GM19372 (cell line): ENCODE results near the gene HMBS.
"Not testable (repeated sequence)": the region's sequence is repeated elsewhere in the genome, so short reads cannot be mapped to it uniquely, and the experiment has no call there.

Source experiments
- ATAC-seq: cut with Tn5 transposase; IDR thresholded peaks from one replicate; pipeline ENCODE4 v1.9.1; 2021; ENCODE audit warnings: mild to moderate bottlenecking, low read depth, moderate library complexity; ENCODE audit not compliant: unreplicated experiment

The HMBS gene

DNA sequence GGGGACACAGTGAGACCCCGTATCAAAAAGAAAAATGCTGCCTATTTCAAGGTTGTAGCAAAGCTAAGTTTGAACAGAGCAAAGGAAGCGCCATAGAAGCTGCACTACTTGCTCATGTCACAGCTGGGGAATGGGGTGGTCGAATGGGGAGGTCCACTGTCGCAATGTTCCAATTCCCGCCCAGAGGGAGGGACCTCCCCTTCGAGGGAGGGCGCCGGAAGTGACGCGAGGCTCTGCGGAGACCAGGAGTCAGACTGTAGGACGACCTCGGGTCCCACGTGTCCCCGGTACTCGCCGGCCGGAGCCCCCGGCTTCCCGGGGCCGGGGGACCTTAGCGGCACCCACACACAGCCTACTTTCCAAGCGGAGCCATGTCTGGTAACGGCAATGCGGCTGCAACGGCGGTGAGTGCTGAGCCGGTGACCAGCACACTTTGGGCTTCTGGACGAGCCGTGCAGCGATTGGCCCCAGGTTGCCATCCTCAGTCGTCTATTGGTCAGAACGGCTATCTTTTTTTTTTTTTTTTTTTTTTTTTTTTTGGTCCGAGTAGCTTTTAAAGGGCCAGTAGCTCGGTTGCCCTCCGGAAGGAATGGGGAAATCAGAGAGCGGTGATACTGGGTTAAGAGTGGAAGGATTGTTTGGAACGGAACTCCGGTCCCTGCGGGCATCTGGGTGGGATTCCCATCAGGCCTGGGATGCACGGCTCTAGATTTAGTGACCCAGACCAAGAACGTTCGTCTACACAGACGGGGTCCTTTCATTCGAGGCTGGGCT lies at the start of gene HMBS:
TSS of gene HMBS (plus strand) at position 219 of the 774 bp plus-strand sequence. CDS start at position 372, 153 bp downstream.
- peak; percentile 91 for ATAC-seq

DNA sequence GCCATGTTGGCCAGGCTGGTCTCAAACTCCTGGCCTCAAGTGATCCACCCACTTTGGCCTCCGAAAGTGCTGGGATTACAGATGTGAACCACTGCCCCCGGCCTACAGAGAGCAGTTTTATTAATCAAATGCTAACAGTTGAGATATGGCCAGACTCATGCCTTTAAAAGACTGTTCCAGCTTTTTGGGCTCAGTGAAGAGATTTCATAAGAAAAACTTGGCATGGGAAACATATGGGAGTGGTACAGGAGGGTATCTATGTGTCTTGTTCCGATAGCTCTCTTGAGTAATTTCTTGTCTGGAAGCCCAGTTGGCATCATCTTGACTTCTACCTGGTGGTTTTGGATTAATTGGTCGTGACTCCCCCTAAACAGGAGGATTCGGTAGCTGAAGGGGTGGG lies 45.8 kb upstream of the HMBS start:
- ATAC-seq: no peak

DNA sequence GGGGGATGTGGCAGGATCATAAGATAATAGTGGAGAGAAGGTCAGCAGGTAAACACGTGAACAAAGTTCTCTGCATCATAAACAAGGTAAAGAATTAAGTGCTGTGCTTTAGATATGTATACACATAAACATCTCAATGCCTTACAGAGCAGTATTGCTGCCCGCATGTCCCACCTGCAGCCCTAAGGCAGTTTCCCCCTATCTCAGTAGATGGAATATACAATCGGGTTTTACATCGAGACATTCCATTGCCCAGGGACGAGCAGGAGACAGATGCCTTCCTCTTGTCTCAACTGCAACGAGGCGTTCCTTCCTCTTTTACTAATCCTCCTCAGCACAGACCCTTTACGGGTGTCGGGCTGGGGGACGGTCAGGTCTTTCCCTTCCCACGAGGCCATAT lies 45.2 kb upstream of the HMBS start:
- ATAC-seq: not testable (repeated sequence)

DNA sequence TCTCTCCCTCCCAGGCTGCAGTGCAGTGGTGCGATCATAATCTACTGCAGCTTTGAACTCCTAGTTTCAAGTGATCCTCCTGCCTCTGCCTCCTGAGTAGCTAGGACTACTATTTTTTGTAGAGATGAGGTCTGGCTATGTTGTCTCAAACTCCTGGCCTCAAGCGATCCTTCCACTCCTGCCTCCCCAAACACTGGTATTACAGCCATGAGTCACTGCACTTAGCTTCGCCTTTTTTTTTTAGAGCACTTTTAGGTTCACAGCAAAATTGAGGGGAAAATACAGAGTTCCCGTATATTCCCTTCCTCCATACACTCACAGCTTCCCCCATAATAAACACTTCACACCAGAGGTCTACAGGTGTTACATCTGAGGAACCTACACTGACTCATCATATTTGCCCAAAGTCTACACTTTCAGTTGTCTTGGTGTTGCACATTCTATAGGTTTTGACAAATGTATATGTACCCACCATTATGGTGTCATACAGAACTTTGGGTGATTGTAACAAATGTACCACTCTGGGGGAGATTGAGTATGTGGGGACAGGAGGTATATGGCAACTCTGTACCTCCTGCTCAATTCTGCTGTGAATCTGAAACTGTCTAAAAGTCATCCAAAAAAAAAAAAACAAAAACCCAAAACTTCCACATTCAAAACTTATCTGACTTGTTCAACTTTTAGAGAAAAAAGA lies 42.7 kb upstream of the HMBS start:
- no peak for ATAC-seq

DNA sequence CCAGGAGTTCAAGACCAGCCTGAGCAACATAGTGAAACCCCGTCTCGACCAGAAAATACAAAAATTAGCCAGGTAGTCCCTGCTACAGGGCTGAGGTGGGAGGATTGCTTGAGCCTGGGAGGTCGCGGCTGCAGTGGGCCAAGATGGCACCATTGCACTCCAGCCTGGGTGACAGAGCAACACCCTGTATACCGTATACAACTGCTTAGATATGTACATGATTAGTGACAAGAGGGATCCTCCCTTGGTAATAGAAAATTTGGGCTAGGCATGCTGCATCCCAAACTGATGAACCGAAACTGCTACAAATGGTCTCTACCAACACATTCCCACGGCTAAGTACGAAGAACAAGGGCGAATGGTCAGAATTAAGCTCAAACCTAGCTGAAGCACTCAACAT lies 41.8 kb upstream of the HMBS start:
- no peak for ATAC-seq

DNA sequence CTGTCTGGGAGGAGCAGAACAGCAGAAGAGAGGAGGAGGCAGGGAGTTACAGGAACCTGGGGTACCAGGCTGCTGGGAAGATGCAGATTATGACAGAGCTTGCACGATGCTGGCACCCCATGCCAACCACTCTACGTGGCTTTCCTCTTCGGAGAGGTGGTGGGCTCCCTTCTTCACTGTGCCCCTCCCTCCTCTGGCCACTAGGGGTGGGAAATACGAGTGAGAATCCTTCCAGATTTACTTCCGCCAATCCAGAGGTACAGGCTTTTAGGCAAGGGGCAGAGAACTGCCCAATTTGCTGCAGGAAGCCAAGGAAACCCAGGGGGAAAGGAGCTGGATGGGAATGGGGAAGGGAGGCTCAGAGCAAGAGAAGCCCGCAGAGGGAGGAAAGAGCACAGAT lies 40.0 kb upstream of the HMBS start:
- ATAC-seq: no peak

DNA sequence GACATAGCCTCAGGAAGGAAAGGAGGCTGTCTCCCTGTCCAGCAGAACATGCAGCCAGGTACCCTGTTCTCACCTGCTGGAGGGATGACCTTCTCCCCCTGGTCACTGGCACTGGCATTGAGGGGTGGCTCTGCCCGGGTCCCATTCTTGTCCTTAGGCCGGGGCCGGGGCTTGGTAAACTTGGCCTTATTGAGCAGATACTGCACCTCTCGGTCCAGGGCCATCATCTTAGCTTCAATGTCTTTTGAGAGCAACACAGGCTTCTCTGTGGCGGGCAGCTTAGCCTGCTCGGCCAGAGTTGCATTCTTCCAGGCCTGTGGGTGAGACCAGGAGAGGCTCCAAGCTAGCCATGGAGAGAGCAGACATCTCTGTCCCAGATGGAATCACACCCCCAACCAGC lies 38.2 kb upstream of the HMBS start:
- no peak for ATAC-seq

DNA sequence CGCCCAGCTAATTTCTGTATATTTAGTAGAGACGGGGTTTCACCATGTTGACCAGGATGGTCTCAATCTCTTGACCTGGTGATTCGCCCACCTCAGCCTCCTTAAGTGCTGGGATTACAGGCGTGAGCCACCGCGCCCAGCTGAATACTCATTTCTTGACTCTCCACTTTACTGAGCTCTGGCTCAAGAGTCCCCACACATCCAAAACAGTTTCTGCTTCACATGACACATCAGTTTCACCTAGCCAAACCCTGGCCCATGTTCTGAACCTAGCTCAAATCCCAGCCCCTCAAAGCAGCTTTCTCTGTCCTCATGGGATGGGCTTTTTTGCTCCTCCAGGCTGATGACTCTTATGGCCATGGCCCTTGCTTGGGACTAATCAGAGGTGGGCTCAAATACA lies 37.5 kb upstream of the HMBS start:
- ATAC-seq: no peak

DNA sequence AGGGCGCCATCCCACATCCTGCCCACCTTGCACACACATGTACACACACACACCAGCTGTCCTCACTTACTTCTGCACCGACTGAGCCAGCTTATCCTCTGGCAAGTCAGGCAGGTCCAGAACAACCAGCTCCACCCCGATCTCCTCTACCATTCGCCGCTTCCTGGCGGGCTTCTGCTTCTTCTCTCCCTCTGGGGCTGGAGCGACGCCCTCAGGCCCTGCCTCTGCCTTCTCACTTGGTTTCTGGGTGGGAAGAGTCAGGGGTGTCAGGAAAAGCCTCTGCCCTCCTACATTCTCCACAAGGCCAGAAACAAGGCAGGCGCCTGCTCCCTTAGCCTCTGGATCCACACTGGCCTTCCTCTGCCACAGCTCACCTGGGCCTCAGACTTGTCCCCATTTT lies 36.0 kb upstream of the HMBS start:
- no peak for ATAC-seq

DNA sequence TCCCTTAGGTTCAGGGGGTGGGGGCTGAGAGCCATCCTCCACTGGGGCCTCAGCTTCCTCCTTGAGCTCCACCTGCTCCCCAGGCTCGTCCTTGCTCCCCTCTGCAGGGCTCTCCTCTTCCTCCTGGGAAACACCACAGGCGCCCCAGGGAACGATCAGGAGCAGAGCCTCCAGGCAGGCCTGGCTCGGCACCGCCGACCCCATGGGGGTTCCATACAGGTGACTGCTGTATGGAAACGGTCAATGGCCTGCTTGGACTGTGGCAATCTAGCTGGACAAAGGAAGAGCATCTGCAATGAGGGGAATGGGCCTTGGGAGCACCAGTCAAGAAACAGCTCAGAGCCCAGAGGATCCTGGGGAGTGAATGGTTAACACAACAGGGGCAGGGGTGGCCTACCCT lies 35.6 kb upstream of the HMBS start:
- no peak for ATAC-seq

DNA sequence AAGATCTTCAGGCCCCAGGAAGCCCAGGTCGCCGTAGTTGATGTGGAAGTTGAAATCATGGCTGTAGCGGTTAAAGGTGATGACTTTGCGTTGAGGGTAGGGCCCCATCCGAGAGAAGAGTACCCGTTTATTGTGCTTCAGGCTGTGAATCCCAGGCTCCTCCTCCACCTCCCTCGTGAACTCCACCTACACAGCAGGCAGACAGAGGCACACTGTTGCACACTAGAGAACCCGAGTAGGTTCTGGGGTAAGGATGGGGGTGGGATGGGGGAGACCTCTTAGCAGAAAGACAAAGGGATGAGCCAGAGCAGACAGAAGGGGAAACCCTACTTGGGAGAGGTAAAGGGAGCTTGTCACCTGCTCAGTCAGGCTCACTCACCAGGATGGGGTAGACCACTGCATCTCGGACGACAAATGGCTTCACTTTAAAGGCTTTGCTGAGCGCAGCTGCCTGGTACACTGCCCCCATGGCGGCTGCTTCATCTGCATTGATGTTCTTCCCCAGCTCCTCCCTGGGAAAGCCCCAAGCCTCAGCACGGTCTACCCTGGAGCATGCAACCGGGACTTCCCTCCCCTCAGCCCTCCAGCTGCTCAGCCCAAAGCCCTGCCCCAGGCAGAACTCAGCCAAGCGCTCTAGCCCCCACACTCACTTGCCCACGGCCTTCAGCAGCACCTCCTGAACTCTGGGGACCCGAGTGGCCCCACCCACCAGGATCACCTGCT lies 33.1 kb upstream of the HMBS start:
- ATAC-seq: peak; percentile 47

DNA sequence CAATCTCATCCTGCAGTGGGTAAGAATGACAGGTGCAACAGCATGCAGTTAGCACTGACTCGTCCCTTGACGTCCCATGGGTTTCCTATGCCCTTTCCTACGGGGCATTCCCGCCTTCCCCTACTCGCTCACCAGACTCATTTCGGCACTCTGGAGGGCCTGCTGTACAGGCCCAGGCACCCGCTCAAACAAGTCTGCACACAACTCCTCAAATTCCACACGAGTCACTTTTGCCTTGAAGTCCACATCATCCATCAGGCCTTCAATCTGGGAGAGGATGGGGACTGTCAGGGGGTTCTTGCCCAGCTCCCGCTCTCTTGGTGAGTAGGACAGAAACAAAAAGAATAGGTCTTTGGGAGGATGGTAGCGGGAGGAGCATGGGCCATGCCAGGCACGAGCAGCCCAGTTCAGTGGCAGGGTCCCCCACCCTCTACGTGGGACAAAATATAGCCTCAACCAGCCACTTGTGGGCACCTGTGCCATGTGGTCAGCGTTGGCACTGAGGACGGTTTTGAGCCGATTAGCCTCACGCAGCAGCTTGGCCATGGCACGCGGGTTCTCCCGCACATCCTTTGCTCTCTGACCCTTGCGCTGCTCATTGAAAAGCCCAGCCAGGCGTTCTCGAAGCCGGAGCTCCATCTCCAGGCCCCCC lies 32.4 kb upstream of the HMBS start:
- no peak for ATAC-seq

DNA sequence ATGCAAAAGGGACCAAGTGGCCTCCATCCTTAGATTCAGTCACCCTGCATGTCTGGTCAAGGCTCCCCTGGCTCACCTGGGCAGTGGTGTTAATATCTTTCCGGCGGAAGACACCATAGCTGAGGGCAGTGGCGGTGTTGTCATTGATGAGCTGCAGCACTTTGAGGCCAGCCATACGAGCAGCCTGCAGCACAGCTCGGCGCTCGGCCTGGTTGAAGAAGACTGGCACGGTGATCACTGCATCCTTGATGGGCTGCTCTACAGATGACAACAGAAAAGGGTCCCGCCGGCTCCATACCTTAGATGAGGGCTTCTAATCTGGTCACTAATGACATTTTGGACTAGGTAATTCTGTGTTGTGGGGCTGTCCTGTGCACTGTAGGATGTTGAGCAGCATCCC lies 30.3 kb upstream of the HMBS start:
- no peak for ATAC-seq

DNA sequence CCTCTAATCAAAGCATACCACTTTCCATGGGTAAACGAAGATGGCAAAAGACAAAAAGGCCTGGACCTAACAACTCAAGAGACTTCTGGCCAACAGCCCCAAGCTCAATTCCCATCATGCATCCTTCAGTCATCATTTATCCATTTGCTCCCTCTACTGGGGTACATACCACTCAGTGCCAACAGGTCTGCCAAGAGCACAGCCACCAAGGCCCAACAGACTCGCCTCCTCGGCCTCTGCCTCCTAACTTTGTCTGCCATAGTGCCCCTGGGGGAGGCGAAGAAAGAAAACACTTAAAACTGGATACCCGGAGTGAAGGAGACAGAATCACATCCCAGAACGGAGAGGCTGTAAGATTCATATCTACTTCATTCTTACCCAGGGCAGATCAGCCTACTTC lies 28.8 kb upstream of the HMBS start:
- ATAC-seq: no peak

DNA sequence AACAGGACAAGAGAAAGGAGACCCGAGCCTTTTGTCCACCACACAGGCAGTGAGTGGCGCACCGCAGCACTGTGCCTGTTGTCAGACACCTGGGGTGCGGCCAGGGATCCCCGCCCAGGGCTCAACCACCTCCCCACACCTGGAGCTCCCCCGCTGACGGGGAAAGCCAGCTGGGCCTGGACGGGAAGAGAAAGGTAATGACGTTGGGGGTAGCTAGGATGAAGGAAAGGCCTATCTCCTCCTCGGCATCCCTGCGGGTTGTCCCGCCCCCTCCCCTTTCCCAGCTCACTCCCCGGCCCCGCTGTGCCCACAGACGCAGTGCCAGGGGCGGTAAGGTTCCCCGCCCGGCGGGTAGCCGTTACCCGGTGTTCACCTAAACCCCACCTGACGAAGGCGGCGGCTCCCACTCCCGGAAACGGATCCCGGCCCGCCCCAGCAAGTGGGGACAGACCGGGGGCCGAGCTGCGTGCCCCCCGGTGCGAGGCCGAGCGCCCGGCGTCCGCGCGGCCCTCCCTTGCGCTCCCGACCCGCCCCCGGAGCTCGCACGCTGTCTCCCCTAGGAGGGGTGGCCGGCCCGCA lies 28.2 kb upstream of the HMBS start:
- ATAC-seq: no peak

DNA sequence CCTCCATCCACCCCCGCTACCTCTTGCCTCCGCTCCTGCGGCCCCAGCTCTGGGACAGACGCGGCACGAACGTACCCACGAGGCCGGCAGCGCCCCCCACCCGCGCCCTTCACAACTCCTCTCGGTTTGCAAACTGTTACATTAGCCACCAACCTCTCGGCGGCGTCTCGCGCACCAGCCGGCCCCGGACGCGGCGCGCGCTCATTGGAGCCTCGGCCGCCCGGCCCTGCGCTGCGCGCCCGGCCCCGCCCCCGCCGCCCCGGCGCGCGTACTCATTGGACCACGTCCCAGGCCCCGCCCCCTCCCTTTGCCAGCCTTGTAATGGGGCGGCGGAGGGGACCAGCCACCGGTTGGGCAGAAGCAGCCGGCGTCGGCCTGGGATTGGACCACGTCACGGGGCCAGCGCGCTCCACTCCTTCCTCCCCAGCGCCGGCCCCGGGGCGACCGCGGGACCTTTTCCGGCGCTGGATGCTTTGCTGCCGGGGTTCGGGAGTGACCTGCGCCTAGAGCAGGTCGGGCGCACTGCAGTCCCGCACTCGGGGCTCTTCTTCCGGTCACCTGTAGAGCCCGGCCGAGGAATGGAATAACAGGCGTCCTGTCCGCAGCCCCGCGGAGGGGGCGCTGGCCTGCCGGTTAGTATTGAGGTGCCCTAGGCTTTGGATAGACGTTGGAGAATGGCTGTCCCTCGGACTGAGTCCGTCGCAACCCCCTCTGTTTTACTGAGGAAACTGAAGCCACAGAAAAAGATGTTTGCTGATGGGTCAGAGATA lies 27.5 kb upstream of the HMBS start, which contains the start of gene HYOU1:
TSS of gene HYOU1 (minus strand) at position 206 of the 770 bp plus-strand sequence. CDS start 1,045 bp downstream, outside the sequence.
- peak; percentile 92 for ATAC-seq

DNA sequence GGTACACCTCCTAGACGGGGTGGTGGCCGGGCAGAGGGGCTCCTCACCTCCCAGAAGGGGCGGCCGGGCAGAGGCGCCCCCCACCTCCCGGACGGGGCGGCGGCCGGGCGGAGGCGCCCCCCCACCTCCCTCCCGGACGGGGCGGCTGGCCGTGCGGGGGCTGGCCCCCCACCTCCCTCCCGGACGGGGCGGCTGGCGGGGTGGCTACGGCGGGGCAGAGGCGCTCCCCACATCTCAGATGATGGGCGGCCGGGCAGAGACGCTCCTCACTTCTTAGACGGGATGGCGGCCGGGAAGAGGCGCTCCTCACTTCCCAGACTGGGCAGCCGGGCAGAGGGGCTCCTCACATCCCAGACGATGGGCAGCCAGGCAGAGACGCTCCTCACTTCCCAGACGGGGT lies 25.6 kb upstream of the HMBS start:
- ATAC-seq: not testable (repeated sequence)

DNA sequence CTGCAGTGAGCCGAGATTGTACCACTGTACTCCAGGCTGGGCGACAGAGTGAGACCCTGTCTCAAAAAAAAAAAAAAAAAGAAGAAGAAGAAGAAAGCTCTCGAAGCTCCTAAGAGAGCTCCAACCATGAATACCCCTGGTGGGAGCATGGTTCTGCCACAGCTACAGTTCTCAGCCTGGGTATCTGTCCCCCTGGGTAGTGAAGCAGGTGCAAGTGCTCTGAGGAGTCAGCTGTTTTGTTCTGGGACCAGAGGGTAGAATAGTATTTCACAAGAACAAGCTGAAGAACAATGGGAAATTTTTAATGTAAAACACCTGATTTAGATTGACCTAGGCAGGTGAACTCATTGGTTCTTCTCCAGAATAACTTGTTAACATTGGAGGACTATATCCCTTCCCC lies 23.4 kb upstream of the HMBS start:
- ATAC-seq: no peak

DNA sequence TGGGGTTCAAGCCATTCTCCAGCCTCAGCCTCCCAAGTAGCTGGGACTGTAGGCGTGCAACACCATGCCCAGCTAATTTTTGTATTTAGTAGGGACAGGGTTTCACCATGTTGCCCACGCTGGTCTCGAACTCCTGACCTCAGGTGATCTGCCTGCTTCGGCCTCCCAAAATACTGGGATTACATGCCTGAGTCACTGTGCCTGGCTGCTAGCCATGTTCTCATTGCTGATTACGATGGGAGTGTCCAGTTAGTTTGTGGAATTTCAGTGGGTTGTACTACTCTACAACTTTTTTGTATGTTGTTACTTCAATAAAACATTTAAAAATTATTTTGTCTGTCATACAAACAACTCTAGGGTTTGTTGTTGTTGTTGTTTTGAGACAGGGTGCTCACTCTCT lies 21.9 kb upstream of the HMBS start:
- ATAC-seq: no peak

DNA sequence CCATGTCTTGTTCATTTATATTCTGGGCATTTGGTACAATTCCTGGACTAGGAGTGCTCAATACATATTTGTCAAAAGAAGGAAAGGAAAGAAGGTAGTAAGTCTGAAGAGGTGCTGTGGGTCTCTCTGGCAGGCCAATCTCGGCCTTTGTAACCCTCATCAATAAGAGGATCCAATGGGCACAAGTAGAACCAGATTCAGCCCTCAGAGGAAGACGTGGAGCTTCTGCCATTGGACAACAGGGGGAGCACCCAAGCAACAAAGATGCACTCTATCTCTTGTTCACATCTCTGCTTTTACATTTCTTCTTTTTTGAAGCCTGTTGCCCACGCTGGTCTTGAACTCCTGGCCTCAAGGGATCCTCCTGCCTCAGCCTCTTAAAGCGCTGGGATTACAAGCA lies 19.3 kb upstream of the HMBS start:
- ATAC-seq: no peak
